Mucosa of rectum (tissue), 2 donors: ENCODE measurements around the gene ST6GALNAC6.

Experiments
- H3K27ac ChIP-seq, 2 donors: one replicate each; pipeline ENCODE4 v1.7.0; 2013; ENCODE audit warnings: inconsistent platforms in 2 of 2, low read depth in 2 of 2, low read length in 2 of 2
- H3K27me3 ChIP-seq, 2 donors: one replicate each; pipeline ENCODE4 v1.7.0; 2013; ENCODE audit warnings: low read length in 2 of 2; ENCODE audit not compliant: control insufficient read depth in 2 of 2, insufficient read depth in 2 of 2
- H3K36me3 ChIP-seq, 2 donors: one replicate each; pipeline ENCODE4 v1.7.0; 2013; ENCODE audit warnings: low read length in 2 of 2; ENCODE audit not compliant: control insufficient read depth in 2 of 2, insufficient read depth in 2 of 2
- H3K4me1 ChIP-seq, 2 donors: one replicate each; pipeline ENCODE4 v1.7.0; 2013; ENCODE audit warnings: low read length in 2 of 2, mild to moderate bottlenecking in 1 of 2; ENCODE audit not compliant: control insufficient read depth in 2 of 2, insufficient read depth in 2 of 2
- H3K4me3 ChIP-seq, 2 donors: one replicate each; pipeline ENCODE4 v1.7.0; 2013; ENCODE audit warnings: low read length in 2 of 2
- H3K9ac ChIP-seq, 2 donors: one replicate each; pipeline ENCODE4 v1.7.0; 2013; ENCODE audit warnings: low read length in 2 of 2, low read depth in 1 of 2, mild to moderate bottlenecking in 1 of 2
- H3K9me3 ChIP-seq, 2 donors: one replicate each; pipeline ENCODE4 v1.7.0; 2013; ENCODE audit warnings: low read length in 2 of 2; ENCODE audit not compliant: control insufficient read depth in 2 of 2
- donor health status: healthy.
- donor health status: Normal muscosa, but diverticular disease.

The ST6GALNAC6 gene

GRCh38 chr9:127942216-127943010 lies 43.0 kb upstream of the ST6GALNAC6 start:
- Histone ChIP-seq H3K36me3 (peaks cover 39 to 46% of the 10 kb centered on the region in 2 donors), H3K9ac (no peak overlapping the region), H3K27ac (no peak overlapping the region), H3K9me3 (no peaks in the 10 kb centered on the region), H3K4me3 (no peak overlapping the region), H3K27me3 (no peaks in the 10 kb centered on the region), H3K4me1 (peaks cover 11 to 12% of the 10 kb centered on the region in 2 donors)

GRCh38 chr9:127941961-127942215 lies 42.5 kb upstream of the ST6GALNAC6 start:
- Histone ChIP-seq H3K9me3 (no peaks in the 10 kb centered on the region), H3K36me3 (peaks cover 39 to 46% of the 10 kb centered on the region in 2 donors), H3K27me3 (no peaks in the 10 kb centered on the region), H3K4me1 (peaks cover 16 to 17% of the 10 kb centered on the region in 2 donors), H3K4me3 (no peak overlapping the region), H3K9ac (no peak overlapping the region), H3K27ac (no peak overlapping the region)

- no peak overlapping the region for H3K4me3 ChIP-seq
- no peak overlapping the region for H3K27ac ChIP-seq
- H3K9me3 ChIP-seq = no peaks in the 10 kb centered on the region
- H3K27me3 ChIP-seq = no peaks in the 10 kb centered on the region
- H3K36me3 ChIP-seq = peaks cover 39 to 45% of the 10 kb centered on the region in 2 donors
- H3K4me1 ChIP-seq = peaks cover 22% of the 10 kb centered on the region in 2 donors
- no peak overlapping the region for H3K9ac ChIP-seq
These were observed 41.9 kb upstream of the ST6GALNAC6 start for GRCh38 chr9:127941062-127941960.

- Histone ChIP-seq H3K27me3 (no peaks in the 10 kb centered on the region), H3K9me3 (no peaks in the 10 kb centered on the region), H3K9ac (no peak overlapping the region), H3K27ac (no peak overlapping the region), H3K4me3 (no peak overlapping the region), H3K4me1 (peaks cover 25 to 27% of the 10 kb centered on the region in 2 donors), H3K36me3 (peaks cover 34 to 38% of the 10 kb centered on the region in 2 donors)
These were observed 41.2 kb upstream of the ST6GALNAC6 start for GRCh38 chr9:127940593-127940992.

GRCh38 chr9:127938298-127938690 lies 38.9 kb upstream of the ST6GALNAC6 start:
- peak overlapping the region in 1 of 2 donors; percentile 32 for H3K27ac ChIP-seq
- no peaks in the 10 kb centered on the region for H3K9me3 ChIP-seq
- H3K9ac ChIP-seq = peak overlapping the region; percentile 62 to 72
- H3K27me3 ChIP-seq = no peaks in the 10 kb centered on the region
- H3K36me3 ChIP-seq = peaks cover 13 to 20% of the 10 kb centered on the region in 2 donors
- H3K4me3 ChIP-seq = peak overlapping the region; percentile 86 to 93
- H3K4me1 ChIP-seq = peaks cover 21 to 27% of the 10 kb centered on the region in 2 donors

GRCh38 chr9:127937388-127938297 lies 38.2 kb upstream of the ST6GALNAC6 start, which contains the start of gene DPM2:
TSS of gene DPM2 (minus strand) at chr9:127937854. CDS start at chr9:127937820, 34 bp downstream.
- peaks cover 21 to 23% of the 10 kb centered on the region in 2 donors for H3K4me1 ChIP-seq
- no peaks in the 10 kb centered on the region for H3K27me3 ChIP-seq

GRCh38 chr9:127937056-127937387 lies 37.6 kb upstream of the ST6GALNAC6 start:
- peak overlapping the region; percentile 62 to 72 for H3K9ac ChIP-seq
- H3K36me3 ChIP-seq = peaks cover 5 to 8% of the 10 kb centered on the region in 2 donors
- H3K27me3 ChIP-seq = no peaks in the 10 kb centered on the region
- no peaks in the 10 kb centered on the region for H3K9me3 ChIP-seq
- peak overlapping the region; percentile 86 to 93 for H3K4me3 ChIP-seq
- H3K27ac ChIP-seq = peak overlapping the region in 1 of 2 donors; percentile 56
- peaks cover 21 to 23% of the 10 kb centered on the region in 2 donors for H3K4me1 ChIP-seq

More at GRCh38 chr9:127937388-127938297, 38.2 kb upstream of the ST6GALNAC6 start, which contains the start of gene DPM2:
- Histone ChIP-seq H3K27ac (peak within 1 kb of the TSS in 1 of 2 donors; percentile 56), H3K4me3 (peak within 1 kb of the TSS; percentile 86 to 93), H3K9ac (peak within 1 kb of the TSS; percentile 62 to 72), H3K36me3 (peaks cover 7 to 14% of the 10 kb centered on the region in 2 donors), H3K9me3 (no peaks in the 10 kb centered on the region)

- Histone ChIP-seq H3K9ac (peak overlapping the region in 1 of 2 donors; percentile 72), H3K9me3 (no peaks in the 10 kb centered on the region), H3K27me3 (no peaks in the 10 kb centered on the region), H3K27ac (no peak overlapping the region), H3K36me3 (peaks cover 5 to 8% of the 10 kb centered on the region in 2 donors), H3K4me3 (peak overlapping the region; percentile 86 to 93), H3K4me1 (peaks cover 23% of the 10 kb centered on the region in 2 donors)
These were observed 37.0 kb upstream of the ST6GALNAC6 start for GRCh38 chr9:127936347-127936852.

GRCh38 chr9:127935765-127936221 lies 36.4 kb upstream of the ST6GALNAC6 start:
- peaks cover 0 to 5% of the 10 kb centered on the region in 2 donors for H3K36me3 ChIP-seq
- H3K27me3 ChIP-seq = peaks cover 0 to 2% of the 10 kb centered on the region in 2 donors
- H3K9ac ChIP-seq = no peak overlapping the region
- H3K4me3 ChIP-seq = peak overlapping the region in 1 of 2 donors; percentile 3
- H3K4me1 ChIP-seq = peaks cover 23 to 29% of the 10 kb centered on the region in 2 donors
- H3K27ac ChIP-seq = no peak overlapping the region
- no peaks in the 10 kb centered on the region for H3K9me3 ChIP-seq
